T-helper 17 cell (primary cell): ENCODE measurements around the gene CENPVL3. TPM values are rescaled to one million over a fixed set of nuclear protein-coding genes. Genes with fewer than 3 reads are reported as not detected.

ENCODE experiments used
- total RNA-seq, 4 donors: library from RNA in 2 of 4; stranded (reverse) in 2 of 4; gene quantifications; one replicate each; pipeline ENCODE4 v1.2.3 and lab custom pipeline; 2022 to 2026

CENPVL3 gene
- total RNA-seq, 2 donors from 2014 or later, result not detected

Other genes starting within 250 kb of the CENPVL3 start
- gene NUDT11, start 122.3 kb downstream of the CENPVL3 start, total RNA-seq, result under 1 TPM; 0.44 to 0.57 TPM
- gene CENPVL2, start 63.9 kb upstream of the CENPVL3 start, total RNA-seq, result not detected
- gene CENPVL1, start 91.6 kb upstream of the CENPVL3 start, total RNA-seq, result not detected
- gene GSPT2, start 124.5 kb upstream of the CENPVL3 start, total RNA-seq, result 1 to 10 TPM; 3.7 to 5.4 TPM